ENCODE data around the gene CLDN11. TPM values are rescaled to one million over a fixed set of nuclear protein-coding genes. Genes with fewer than 3 reads are reported as not detected.

Gene CLDN11
- total RNA-seq, 5 donors from 2014 or later (not counting 1 experiment from before 2014, with no cell fraction given), result 0.51 to 0.76 (median 0.70) TPM; not detected in 2

- H3K9me3 ChIP-seq, result no peaks in the 10 kb centered on the region
- no peaks in the 10 kb centered on the region for H3K36me3 ChIP-seq (ENCODE audit: control insufficient read depth in 2 of 2, extremely low read depth in 1 of 2, insufficient read depth in 1 of 2, low read length in 1 of 2)
- Mint-ChIP-seq H3K4me3 (no peak overlapping the region), H3K9me3 (no peaks in the 10 kb centered on the region), H3K4me1 (peaks cover 13 to 20% (median 19%) of the 10 kb centered on the region in 3 donors), H3K27me3 (peaks cover 16 to 26% of the 10 kb centered on the region in 2 donors), H3K36me3 (no peaks in the 10 kb centered on the region), H3K27ac (no peak overlapping the region)
- ATAC-seq (replicated peaks in 1 of 4) (no peak), DNase-seq (no peak)
- no peak overlapping the region for H3K27ac ChIP-seq (ENCODE audit: low read length)
- H3K4me3 ChIP-seq (ENCODE audit: control insufficient read depth in 1 of 2, extremely low read depth in 1 of 2, low read length in 1 of 2), result no peak overlapping the region
- 98% methylated on average over 8 of the region's 8 CpGs for WGBS (ENCODE audit: insufficient coverage)
- H3K27me3 ChIP-seq (replicated peaks in 1 of 2; ENCODE audit: control insufficient read depth in 2 of 2, extremely low read depth in 1 of 2, insufficient read depth in 2 of 2, low read length in 1 of 2), result peaks cover 6 to 36% of the 10 kb centered on the region in 2 experiments
- peaks cover 0 to 19% of the 10 kb centered on the region in 2 experiments for H3K4me1 ChIP-seq (ENCODE audit: control insufficient read depth in 1 of 2, extremely low read depth in 1 of 2, insufficient read depth in 2 of 2, low read length in 2 of 2)
- POLR2A ChIA-PET, result no interaction called here
- CTCF ChIA-PET, result interaction anchor here in 1 of 2 donors (0.6 kb wide), 1 partner anchor 1443 kb away, joined by 3 read pairs; no protein-coding TSS in a partner anchor
These were observed 4.4 kb downstream of the CLDN11 start for GRCh38 chr3:170423001-170423615.

GRCh38 chr3:170424879-170425278 lies 6.2 kb downstream of the CLDN11 start:
- no peaks in the 10 kb centered on the region for H3K36me3 Mint-ChIP-seq
- H3K27me3 Mint-ChIP-seq, result peaks cover 12 to 15% of the 10 kb centered on the region in 2 donors
- Histone ChIP-seq H3K36me3 (ENCODE audit: control insufficient read depth in 2 of 2, extremely low read depth in 1 of 2, insufficient read depth in 1 of 2, low read length in 1 of 2) (no peaks in the 10 kb centered on the region), H3K27ac (ENCODE audit: low read length) (no peak overlapping the region), H3K9me3 (no peaks in the 10 kb centered on the region), H3K27me3 (replicated peaks in 1 of 2; ENCODE audit: control insufficient read depth in 2 of 2, extremely low read depth in 1 of 2, insufficient read depth in 2 of 2, low read length in 1 of 2) (peaks cover 6 to 20% of the 10 kb centered on the region in 2 experiments), H3K4me1 (ENCODE audit: control insufficient read depth in 1 of 2, extremely low read depth in 1 of 2, insufficient read depth in 2 of 2, low read length in 2 of 2) (peaks cover 3 to 7% of the 10 kb centered on the region in 2 experiments), H3K4me3 (ENCODE audit: control insufficient read depth in 1 of 2, extremely low read depth in 1 of 2, low read length in 1 of 2) (no peak overlapping the region)
- ATAC-seq (replicated peaks in 1 of 4) (no peak), DNase-seq (no peak)
- H3K4me3 Mint-ChIP-seq, result no peak overlapping the region
- no peak overlapping the region for H3K27ac Mint-ChIP-seq
- H3K9me3 Mint-ChIP-seq, result no peaks in the 10 kb centered on the region
- 82% methylated on average over 4 of the region's 8 CpGs for WGBS (ENCODE audit: insufficient coverage)
- ChIA-PET POLR2A (no interaction called here), CTCF (no interaction called here)
- peaks cover 22 to 25% (median 25%) of the 10 kb centered on the region in 3 donors for H3K4me1 Mint-ChIP-seq

- Histone ChIP-seq H3K4me3 (ENCODE audit: control insufficient read depth in 1 of 2, extremely low read depth in 1 of 2, low read length in 1 of 2) (no peak overlapping the region), H3K36me3 (ENCODE audit: control insufficient read depth in 2 of 2, extremely low read depth in 1 of 2, insufficient read depth in 1 of 2, low read length in 1 of 2) (no peaks in the 10 kb centered on the region), H3K4me1 (ENCODE audit: control insufficient read depth in 1 of 2, extremely low read depth in 1 of 2, insufficient read depth in 2 of 2, low read length in 2 of 2) (peaks cover 0 to 7% of the 10 kb centered on the region in 2 experiments), H3K27ac (ENCODE audit: low read length) (no peak overlapping the region), H3K27me3 (replicated peaks in 1 of 2; ENCODE audit: control insufficient read depth in 2 of 2, extremely low read depth in 1 of 2, insufficient read depth in 2 of 2, low read length in 1 of 2) (peaks cover under 1 to 12% of the 10 kb centered on the region in 2 experiments), H3K9me3 (no peaks in the 10 kb centered on the region)
- H3K4me3 Mint-ChIP-seq, result no peak overlapping the region
- 83% methylated on average over 8 of the region's 11 CpGs for WGBS (ENCODE audit: insufficient coverage)
- H3K36me3 Mint-ChIP-seq, result no peaks in the 10 kb centered on the region
- no peak for ATAC-seq (replicated peaks in 1 of 4)
- no peak for DNase-seq
- peaks cover 17 to 19% (median 19%) of the 10 kb centered on the region in 3 donors for H3K4me1 Mint-ChIP-seq
- peaks cover 7 to 10% of the 10 kb centered on the region in 2 donors for H3K27me3 Mint-ChIP-seq
- ChIA-PET CTCF (no interaction called here), POLR2A (interaction anchor here in 1 of 2 donors (0.7 kb wide), 1 partner anchor 765 kb away, joined by 5 read pairs; no protein-coding TSS in a partner anchor)
- no peaks in the 10 kb centered on the region for H3K9me3 Mint-ChIP-seq
- no peak overlapping the region for H3K27ac Mint-ChIP-seq
These were observed 7.0 kb downstream of the CLDN11 start for GRCh38 chr3:170425491-170426239.

DNA sequence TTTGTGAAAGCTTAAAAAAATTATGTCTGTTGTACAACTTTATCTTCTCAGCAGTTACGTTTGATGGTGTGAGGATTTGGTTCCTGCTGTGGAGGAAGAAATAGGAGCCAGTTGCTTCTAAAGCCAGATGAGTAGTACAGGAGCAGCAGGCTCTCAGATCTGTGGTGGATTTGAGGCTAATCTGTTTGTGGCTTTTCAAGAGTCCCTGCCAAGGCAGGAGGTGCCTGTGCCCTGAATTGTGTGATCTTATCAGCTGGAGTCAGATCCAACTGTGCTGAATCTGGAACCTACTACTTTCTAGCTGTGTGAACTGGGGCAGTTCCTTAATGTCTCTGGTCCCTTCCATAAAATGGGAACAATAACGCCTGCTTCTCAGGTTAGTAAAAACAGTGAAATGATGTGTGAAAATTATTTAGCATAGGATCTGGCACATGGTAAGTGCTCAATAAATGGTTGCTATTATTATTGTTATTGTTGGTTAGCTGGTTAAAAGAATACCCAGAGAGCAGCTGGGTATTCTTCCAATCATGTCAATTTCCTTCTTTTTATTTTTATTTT lies 7.7 kb downstream of the CLDN11 start:
- H3K27ac Mint-ChIP-seq, result no peak overlapping the region
- ATAC-seq (replicated peaks in 1 of 4) (no peak), DNase-seq (no peak)
- ChIA-PET POLR2A (interaction anchor here in 1 of 2 donors (0.7 kb wide), 1 partner anchor 766 kb away, joined by 5 read pairs; no protein-coding TSS in a partner anchor), CTCF (no interaction called here)
- H3K9me3 Mint-ChIP-seq, result no peaks in the 10 kb centered on the region
- H3K27me3 Mint-ChIP-seq, result peaks cover 4% of the 10 kb centered on the region in 2 donors
- no peak overlapping the region for H3K4me3 Mint-ChIP-seq
- no peak overlapping the region for H3K4me3 ChIP-seq (ENCODE audit: control insufficient read depth in 1 of 2, extremely low read depth in 1 of 2, low read length in 1 of 2)
- 71% methylated on average over 2 of the region's 2 CpGs for WGBS (ENCODE audit: insufficient coverage)
- H3K27ac ChIP-seq (ENCODE audit: low read length), result no peak overlapping the region
- no peaks in the 10 kb centered on the region for H3K9me3 ChIP-seq
- H3K36me3 ChIP-seq (ENCODE audit: control insufficient read depth in 2 of 2, extremely low read depth in 1 of 2, insufficient read depth in 1 of 2, low read length in 1 of 2), result no peaks in the 10 kb centered on the region
- H3K27me3 ChIP-seq (replicated peaks in 1 of 2; ENCODE audit: control insufficient read depth in 2 of 2, extremely low read depth in 1 of 2, insufficient read depth in 2 of 2, low read length in 1 of 2), result peaks cover 0 to 8% of the 10 kb centered on the region in 2 experiments
- H3K4me1 Mint-ChIP-seq, result peaks cover 17 to 19% (median 18%) of the 10 kb centered on the region in 3 donors
- no peaks in the 10 kb centered on the region for H3K36me3 Mint-ChIP-seq
- H3K4me1 ChIP-seq (ENCODE audit: control insufficient read depth in 1 of 2, extremely low read depth in 1 of 2, insufficient read depth in 2 of 2, low read length in 2 of 2), result peaks cover 0 to 7% of the 10 kb centered on the region in 2 experiments

DNA sequence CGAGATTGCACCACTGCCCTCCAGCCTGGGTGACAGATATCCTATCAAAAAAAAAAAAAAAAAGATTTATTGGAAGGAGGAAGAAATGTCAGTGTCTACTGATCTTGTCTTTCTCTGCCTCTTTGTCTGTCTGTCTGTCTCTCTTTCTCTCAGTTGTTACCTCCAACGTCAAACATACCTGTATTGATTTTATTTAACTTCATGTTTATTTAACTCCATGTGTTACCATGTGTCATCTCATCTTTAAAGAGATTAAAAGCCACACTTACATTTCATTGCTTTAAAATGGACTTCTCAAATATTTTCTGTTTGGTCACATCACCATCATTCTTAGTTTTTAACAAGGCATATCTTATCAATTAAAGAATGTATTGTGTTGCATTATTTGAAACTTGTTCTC lies 9.4 kb downstream of the CLDN11 start:
- Histone ChIP-seq H3K27me3 (replicated peaks in 1 of 2; ENCODE audit: control insufficient read depth in 2 of 2, extremely low read depth in 1 of 2, insufficient read depth in 2 of 2, low read length in 1 of 2) (peaks cover 0 to 5% of the 10 kb centered on the region in 2 experiments), H3K4me1 (ENCODE audit: control insufficient read depth in 1 of 2, extremely low read depth in 1 of 2, insufficient read depth in 2 of 2, low read length in 2 of 2) (peaks cover 0 to 7% of the 10 kb centered on the region in 2 experiments), H3K9me3 (no peaks in the 10 kb centered on the region), H3K4me3 (ENCODE audit: control insufficient read depth in 1 of 2, extremely low read depth in 1 of 2, low read length in 1 of 2) (no peak overlapping the region), H3K27ac (ENCODE audit: low read length) (no peak overlapping the region), H3K36me3 (ENCODE audit: control insufficient read depth in 2 of 2, extremely low read depth in 1 of 2, insufficient read depth in 1 of 2, low read length in 1 of 2) (no peaks in the 10 kb centered on the region)
- H3K4me1 Mint-ChIP-seq, result peaks cover 17 to 19% (median 18%) of the 10 kb centered on the region in 3 donors
- no peak overlapping the region for H3K4me3 Mint-ChIP-seq
- ChIA-PET CTCF (interaction anchor here in 1 of 2 donors (0.5 kb wide), 1 partner anchor 17 kb away, joined by 3 read pairs; no protein-coding TSS in a partner anchor), POLR2A (interaction anchor here in 1 of 2 donors (0.6 kb wide), 1 partner anchor 1377 kb away, joined by 3 read pairs; no protein-coding TSS in a partner anchor)
- H3K36me3 Mint-ChIP-seq, result no peaks in the 10 kb centered on the region
- no peak overlapping the region for H3K27ac Mint-ChIP-seq
- ATAC-seq (replicated peaks in 1 of 4) (no peak), DNase-seq (no peak)
- H3K27me3 Mint-ChIP-seq, result peaks cover 0 to 2% of the 10 kb centered on the region in 2 donors
- WGBS (ENCODE audit: insufficient coverage), result no CpG with 5 or more reads among the region's 2 CpGs
- H3K9me3 Mint-ChIP-seq, result no peaks in the 10 kb centered on the region

DNA sequence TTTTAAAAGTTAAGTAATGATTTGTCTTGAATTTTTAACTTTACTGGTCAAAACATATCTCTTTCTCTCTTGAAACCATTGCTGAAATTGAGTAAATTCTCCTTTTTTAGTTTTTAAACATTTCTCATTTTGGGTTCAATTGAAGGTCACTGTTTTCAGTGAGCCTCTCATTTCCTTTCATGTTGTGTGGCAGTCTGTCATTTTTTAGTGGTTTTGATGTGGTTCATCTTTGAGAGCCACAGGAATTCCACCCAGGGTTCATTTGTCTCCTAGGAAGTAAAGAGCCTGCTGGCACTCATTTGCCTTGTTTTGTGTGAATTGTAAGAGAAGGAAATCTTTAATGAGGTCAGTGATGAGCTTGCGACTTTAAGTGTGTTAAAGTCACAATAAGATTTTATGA lies 10.4 kb downstream of the CLDN11 start:
- no peak for DNase-seq
- H3K4me1 Mint-ChIP-seq, result peaks cover 17 to 19% (median 18%) of the 10 kb centered on the region in 3 donors
- ChIA-PET CTCF (interaction anchor here in 1 of 2 donors (1.3 kb wide), 1 partner anchor 15 kb away, joined by 5 read pairs; no protein-coding TSS in a partner anchor), POLR2A (interaction anchor here in 1 of 2 donors (0.7 kb wide), 1 partner anchor 72 kb away, joined by 4 read pairs; no protein-coding TSS in a partner anchor)
- peaks cover 0 to 7% of the 10 kb centered on the region in 2 experiments for H3K27me3 ChIP-seq (replicated peaks in 1 of 2; ENCODE audit: control insufficient read depth in 2 of 2, extremely low read depth in 1 of 2, insufficient read depth in 2 of 2, low read length in 1 of 2)
- H3K36me3 ChIP-seq (ENCODE audit: control insufficient read depth in 2 of 2, extremely low read depth in 1 of 2, insufficient read depth in 1 of 2, low read length in 1 of 2), result no peaks in the 10 kb centered on the region
- no peaks in the 10 kb centered on the region for H3K36me3 Mint-ChIP-seq
- H3K4me1 ChIP-seq (ENCODE audit: control insufficient read depth in 1 of 2, extremely low read depth in 1 of 2, insufficient read depth in 2 of 2, low read length in 2 of 2), result peaks cover 0 to 7% of the 10 kb centered on the region in 2 experiments
- no peak for ATAC-seq (replicated peaks in 1 of 4)
- no peak overlapping the region for H3K4me3 ChIP-seq (ENCODE audit: control insufficient read depth in 1 of 2, extremely low read depth in 1 of 2, low read length in 1 of 2)
- no CpG with 5 or more reads among the region's 1 CpG for WGBS (ENCODE audit: insufficient coverage)
- H3K27me3 Mint-ChIP-seq, result peaks cover 0 to 2% of the 10 kb centered on the region in 2 donors
- H3K9me3 ChIP-seq, result no peaks in the 10 kb centered on the region
- no peak overlapping the region for H3K4me3 Mint-ChIP-seq
- no peaks in the 10 kb centered on the region for H3K9me3 Mint-ChIP-seq
- no peak overlapping the region for H3K27ac Mint-ChIP-seq
- no peak overlapping the region for H3K27ac ChIP-seq (ENCODE audit: low read length)
